Hematopoietic multipotent progenitor cell treated with erythropoietin and hydrocortisone succinate and interleukin-3 and kit ligand, for 17 days (in vitro differentiated cells): ENCODE measurements around the gene INTS13.
"Not testable (repeated sequence)": the region's sequence is repeated elsewhere in the genome, so short reads cannot be mapped to it uniquely, and the experiment has no call there.

Source experiments
- DNase-seq: peaks from one replicate; pipeline ENCODE4 v3.0.0-alpha.2; 2015; ENCODE audit warnings: low spot score

Gene INTS13

DNA sequence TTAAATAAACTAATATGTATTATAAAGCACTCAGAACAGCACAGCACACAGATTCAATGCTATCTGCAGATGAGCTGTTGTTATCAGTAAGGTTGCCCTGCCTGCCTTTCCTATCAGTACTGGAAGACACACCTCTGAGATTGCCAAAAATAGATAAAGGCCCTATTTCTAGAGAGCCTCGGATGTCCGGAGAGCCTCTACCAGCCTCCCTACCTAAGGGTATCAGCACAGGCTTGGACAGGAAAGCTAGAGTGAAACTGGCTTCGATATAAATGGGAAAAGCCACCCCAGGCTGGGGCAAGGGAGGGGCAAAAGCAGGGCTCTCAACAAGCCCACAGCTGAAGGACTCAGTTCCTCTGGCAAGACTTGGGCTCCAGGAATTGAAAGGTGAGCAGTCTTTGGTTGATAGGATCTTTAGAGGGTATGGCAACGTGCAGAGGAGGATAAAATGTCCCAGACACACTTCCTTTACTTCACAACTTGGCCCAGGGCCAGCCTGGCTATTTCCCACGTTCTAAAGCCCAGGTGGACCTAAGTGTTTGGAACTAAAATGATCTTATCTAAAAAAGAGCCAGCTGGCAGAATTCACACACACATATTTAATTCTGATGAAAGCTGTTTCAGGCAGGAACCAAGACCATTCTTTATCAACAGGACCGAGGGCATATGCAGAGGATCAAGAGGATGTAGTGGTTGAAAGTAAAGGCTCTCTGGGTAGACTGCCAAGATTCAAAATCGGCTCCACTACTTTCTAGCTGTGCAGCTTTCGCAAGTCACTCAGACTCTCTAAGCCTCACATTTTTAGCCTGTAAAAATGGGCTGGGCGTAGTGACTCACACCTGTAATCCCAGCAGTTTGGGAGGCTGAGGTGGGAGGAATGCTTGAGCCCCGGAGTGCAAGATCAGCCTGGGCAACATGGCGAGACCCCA lies 67.0 kb downstream of the INTS13 start:
- no peak for DNase-seq

DNA sequence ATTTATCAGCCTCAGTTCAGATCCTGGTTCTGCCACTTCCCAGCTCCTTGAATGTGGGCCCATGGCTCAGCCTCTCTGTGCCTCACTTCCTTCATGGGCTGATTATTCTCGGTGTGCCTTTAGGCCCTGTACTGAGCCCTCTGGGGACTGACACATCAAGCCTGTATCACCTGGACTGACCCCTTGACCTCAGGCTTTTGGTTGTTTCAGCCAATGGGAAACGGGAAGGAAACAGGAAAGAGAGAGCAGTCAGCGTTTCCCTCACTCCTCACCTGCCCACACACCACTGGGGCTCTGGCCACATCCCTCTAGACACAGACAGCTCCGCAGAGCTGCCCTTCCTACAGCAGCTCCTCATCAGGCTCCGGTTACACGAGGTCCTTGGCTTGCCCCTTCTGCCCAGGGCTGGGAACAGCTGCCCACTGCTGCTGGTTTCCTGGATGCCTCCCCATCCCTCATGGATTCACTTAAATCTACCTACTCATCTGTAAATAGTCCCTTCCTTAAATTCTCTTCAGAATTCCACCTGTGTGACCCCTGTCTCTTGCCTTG lies 67.8 kb downstream of the INTS13 start:
- DNase-seq: no peak

DNA sequence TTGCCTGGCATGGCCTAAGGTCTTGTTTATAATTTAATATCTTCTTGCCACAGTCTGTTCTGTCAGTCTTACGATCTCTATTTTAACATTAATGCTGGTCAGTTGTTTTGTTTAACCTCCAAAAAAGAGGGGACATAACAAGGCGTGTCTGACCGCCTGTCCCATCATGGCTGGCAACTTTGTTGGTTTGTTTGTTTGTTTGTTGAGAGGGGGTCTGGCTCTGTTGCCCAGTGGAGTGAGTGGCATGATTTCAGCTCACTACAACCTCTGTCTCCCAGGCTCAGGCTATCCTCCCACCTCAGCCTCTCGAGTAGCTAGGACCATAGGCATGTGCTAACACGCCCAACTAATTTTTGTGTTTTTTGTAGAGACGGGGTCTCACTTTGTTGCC lies 68.7 kb downstream of the INTS13 start:
- no peak for DNase-seq

DNA sequence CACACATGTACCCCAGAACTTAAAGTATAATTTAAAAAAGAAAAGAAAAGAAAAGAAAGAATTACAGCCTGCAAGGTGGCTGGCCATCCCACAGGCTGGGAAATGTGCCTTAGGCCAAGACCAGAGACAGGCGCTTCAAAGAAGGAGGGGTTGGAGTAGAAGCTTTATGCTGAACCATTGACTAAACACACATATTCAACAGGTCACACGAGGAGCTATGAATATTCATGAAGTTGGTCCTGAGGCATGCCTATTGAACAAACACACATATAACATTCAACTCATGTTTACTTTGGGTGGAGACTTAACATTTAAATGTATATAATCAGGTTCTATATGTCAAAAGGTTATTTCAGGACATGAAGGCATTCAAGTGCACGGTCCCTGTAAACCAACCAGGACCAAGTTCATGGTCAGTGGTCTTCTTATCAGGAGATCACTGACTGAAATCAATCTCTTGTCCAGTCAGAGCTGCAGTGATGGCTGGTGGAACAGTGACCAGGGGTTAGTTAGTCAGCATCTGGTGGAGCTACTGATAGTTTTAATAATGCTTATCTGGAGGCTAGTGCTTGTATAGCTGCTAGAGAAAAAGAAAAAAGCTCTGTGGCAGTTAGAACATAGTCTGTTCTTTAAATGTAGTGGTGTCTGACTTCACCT lies 69.2 kb downstream of the INTS13 start:
- no peak for DNase-seq

DNA sequence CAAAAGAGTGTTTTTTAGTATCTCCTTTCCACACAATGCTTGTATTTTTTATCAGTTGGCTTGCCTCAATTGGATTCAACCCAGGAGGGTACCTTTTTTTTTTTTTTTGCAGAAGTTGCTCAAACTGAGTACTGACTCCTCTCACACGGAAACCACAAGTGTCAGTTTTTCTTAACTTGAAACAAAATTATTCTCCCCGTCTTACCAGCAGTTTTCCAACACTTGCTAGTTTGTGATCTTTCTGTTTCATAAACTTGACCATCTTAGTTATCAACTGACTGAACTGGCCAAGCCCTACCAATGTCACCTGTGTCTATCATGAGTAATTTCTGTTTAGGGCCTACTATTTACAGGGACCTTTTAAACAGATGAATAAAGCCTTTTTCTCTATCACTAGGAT lies 70.7 kb downstream of the INTS13 start:
- no peak for DNase-seq

DNA sequence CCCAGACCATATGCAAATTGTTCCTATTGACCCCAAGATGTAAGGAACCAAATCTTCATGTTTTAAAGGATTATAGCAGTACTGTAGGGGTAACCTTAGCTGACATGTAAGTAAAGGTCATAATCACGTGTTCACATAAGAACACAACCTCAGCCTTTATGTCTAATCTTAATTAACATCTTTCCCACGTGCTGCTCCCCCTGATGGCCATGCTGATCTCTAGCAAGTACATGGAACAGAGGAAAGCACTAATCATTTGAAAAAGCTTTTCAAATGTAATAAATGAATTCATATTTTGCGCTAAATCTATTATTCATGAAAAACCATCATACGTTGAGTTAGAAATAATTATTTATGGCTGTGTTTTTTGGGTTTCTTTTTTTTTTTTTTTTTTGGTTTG lies 74.3 kb downstream of the INTS13 start:
- DNase-seq: no peak

DNA sequence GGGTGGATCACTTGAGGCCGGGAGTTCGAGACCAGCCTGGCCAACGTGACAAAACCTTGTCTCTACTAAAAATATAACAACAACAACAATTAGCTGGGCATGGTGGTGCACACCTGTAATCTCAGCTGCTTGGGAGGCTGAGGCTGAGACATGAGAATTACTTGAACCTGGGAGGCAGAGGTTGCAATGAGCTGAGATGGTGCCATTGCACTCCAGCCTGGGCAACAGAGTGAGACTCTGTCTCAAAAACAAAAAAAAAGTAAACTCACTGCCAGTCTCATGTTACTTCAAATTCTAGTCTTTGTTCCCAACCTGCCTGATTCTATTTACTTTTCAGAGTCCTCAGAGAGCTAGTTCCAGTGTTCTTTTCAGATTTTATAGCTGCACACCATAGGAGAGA lies 75.0 kb downstream of the INTS13 start:
- not testable (repeated sequence) for DNase-seq

DNA sequence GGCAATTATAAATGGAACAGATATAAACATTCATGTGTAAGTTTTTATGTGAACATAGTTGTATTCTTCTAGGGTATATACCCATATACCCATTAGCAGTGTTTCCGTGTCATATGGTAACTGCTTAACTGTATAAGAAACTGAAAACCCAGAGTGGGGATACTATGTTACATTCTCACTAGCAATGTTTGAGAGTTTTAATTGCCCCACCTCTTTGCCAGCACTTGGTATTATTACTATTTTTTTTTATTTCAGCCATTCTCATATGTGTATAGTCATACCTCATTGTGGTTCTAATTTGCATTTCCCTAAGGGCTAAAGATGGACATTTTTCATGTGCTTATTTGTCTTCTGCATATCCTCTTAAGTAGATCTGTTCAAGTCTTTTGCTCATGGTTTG lies 76.1 kb downstream of the INTS13 start:
- no peak for DNase-seq

DNA sequence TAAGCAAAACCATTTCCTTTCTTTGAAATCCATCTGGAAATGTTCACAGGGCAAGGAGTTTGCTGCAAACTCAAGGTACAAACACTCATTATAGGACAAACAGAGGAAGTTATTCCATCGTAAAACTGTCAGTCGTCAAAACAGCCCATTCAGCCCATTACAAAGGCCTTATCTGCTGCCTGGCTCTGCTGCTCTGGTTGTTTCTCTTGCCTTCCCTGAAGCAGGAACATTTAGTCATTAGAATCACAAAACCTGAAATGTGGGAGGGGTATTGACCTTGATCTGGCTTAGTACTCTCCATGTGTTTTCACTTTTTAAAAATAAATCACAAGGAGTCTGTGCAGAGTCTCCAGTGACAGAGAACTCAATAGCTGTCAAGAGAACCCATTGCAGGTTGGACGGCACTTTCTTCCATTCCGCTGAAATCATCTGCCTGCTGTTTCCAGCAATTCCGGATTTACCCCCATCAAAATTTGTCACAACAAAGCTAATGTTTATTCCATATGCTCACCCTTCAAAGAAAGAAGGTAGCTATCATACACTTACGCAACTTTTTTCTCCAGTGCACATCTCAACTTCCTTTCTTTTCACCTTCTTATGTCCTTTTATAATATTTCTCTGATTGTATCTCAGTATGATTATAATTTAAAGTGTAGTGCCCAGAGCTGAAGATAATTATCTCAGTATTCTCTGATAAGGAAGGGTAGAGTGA lies 80.2 kb downstream of the INTS13 start:
- DNase-seq: no peak

DNA sequence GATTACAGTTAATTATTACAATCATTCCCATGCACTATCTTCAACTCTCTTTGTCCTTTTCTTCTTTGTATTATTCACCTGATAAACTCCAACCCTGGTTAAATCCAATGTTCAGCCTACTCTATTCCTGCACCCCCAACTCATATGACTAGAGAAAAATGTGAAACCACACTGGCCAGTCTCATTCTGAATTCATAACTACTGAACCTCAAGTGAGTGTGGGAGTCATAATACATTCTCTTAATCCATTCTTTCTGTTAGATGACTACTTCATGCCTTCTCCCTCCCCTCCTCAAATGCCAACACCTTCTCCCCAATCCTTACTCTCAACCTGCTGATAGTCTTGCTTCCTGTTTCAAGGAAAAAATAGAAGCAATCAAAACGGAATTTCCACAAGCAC lies 82.4 kb downstream of the INTS13 start:
- DNase-seq: no peak
